ENCODE results near the gene ASGR1.
A peak's percentile ranks its signal among the peaks of the same experiment; 100 is the strongest.
"Not testable (repeated sequence)": the region's sequence is repeated elsewhere in the genome, so short reads cannot be mapped to it uniquely, and the experiment has no call there.

ASGR1 gene

DNA sequence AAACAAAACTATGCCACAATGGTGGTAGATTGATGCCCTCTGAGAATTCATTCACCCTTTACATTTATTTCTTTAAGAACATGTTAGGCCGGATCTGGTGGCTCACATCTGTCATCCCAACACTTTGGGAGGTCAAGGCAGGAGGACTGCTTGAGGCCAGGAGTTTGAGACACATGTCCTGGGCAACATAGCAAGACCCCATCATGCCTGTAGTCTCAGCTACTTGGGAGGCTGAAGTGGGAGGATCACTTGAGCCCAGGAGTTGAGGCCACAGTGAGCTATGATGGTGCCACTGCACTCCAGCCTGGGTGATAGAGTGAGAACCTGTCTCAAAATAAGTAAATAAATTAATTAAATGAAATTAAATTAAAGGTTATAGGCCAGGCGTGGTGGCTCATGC is 2.9 kb upstream of the ASGR1 start:
- not testable (repeated sequence) for H3K9ac ChIP-seq (ENCODE audit: low read length); H3K36me3 ChIP-seq (ENCODE audit: insufficient read depth, low read length); H3K4me3 ChIP-seq (ENCODE audit: low read depth in 1 of 2, low read length in 2 of 2); H3K27ac ChIP-seq (ENCODE audit: low read depth, low read length); H3K9me3 ChIP-seq (ENCODE audit: low read length); H3K4me1 ChIP-seq (ENCODE audit: insufficient read depth, low read length)
- peaks cover 6 to 15% of the 10 kb centered on the region in 2 donors for H3K27me3 ChIP-seq (ENCODE audit: control insufficient read depth in 1 of 2, insufficient read depth in 2 of 2, low read length in 2 of 2)

DNA sequence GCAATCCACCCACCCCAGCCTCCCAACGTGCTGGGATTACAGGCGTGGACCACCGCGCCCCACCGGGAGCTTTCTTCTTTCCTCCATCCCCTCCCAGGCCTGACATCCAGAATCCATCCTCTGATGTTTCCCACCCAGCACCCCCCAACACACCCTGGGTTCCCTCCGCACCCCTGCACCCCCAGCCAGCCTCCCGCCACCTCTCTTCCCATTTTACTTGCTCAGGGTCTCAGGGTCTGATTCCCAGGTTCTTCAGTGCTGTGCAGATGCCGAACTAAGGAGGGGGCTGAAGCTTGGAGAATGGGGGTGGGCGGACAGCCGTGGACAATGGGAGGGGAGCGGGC is 225 bp downstream of the ASGR1 start:
- peaks cover 19 to 34% of the 10 kb centered on the region in 2 donors for H3K27me3 ChIP-seq (ENCODE audit: control insufficient read depth in 1 of 2, insufficient read depth in 2 of 2, low read length in 2 of 2)
- H3K36me3 ChIP-seq (ENCODE audit: insufficient read depth, low read length): no peaks in the 10 kb centered on the region
- H3K4me3 ChIP-seq (ENCODE audit: low read depth in 1 of 2, low read length in 2 of 2): no peak overlapping the region
- H3K4me1 ChIP-seq (ENCODE audit: insufficient read depth, low read length): peaks cover 15% of the 10 kb centered on the region
- H3K27ac ChIP-seq (ENCODE audit: low read depth, low read length): no peak overlapping the region
- H3K9me3 ChIP-seq (ENCODE audit: low read length): no peaks in the 10 kb centered on the region
- H3K9ac ChIP-seq (ENCODE audit: low read length): no peak overlapping the region

DNA sequence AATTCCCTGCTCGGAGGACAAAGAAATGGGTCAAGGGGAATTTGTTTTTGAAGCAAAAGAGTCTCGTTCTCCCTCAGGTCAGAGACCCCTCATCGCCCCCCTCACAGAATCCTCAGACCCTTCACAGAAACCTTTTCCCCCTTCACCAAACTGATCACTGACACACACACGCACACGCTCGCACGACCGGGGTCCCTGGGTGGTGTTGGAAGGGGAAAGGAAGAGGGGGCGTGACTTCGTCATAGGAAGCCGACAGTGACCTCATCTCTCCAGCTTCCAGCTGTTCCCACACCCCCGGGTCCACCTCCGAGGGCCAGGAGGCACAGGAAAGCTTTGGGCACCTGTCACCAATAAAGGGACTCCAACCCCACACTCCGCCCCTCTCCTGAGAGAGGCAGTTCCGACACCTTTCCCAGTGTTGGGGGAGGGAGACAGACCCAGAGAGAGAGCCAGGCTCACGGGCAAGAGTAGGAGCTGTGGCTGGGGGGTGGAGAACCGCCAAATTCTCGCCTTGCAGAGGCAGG is 1.2 kb downstream of the ASGR1 start:
- no peaks in the 10 kb centered on the region for H3K36me3 ChIP-seq (ENCODE audit: insufficient read depth, low read length)
- no peaks in the 10 kb centered on the region for H3K9me3 ChIP-seq (ENCODE audit: low read length)
- peaks cover 15% of the 10 kb centered on the region for H3K4me1 ChIP-seq (ENCODE audit: insufficient read depth, low read length)
- no peak overlapping the region for H3K27ac ChIP-seq (ENCODE audit: low read depth, low read length)
- H3K9ac ChIP-seq (ENCODE audit: low read length): no peak overlapping the region
- H3K27me3 ChIP-seq (ENCODE audit: control insufficient read depth in 1 of 2, insufficient read depth in 2 of 2, low read length in 2 of 2): peaks cover 19 to 41% of the 10 kb centered on the region in 2 donors
- H3K4me3 ChIP-seq (ENCODE audit: low read depth in 1 of 2, low read length in 2 of 2): peak overlapping the region; percentile 2 to 52

DNA sequence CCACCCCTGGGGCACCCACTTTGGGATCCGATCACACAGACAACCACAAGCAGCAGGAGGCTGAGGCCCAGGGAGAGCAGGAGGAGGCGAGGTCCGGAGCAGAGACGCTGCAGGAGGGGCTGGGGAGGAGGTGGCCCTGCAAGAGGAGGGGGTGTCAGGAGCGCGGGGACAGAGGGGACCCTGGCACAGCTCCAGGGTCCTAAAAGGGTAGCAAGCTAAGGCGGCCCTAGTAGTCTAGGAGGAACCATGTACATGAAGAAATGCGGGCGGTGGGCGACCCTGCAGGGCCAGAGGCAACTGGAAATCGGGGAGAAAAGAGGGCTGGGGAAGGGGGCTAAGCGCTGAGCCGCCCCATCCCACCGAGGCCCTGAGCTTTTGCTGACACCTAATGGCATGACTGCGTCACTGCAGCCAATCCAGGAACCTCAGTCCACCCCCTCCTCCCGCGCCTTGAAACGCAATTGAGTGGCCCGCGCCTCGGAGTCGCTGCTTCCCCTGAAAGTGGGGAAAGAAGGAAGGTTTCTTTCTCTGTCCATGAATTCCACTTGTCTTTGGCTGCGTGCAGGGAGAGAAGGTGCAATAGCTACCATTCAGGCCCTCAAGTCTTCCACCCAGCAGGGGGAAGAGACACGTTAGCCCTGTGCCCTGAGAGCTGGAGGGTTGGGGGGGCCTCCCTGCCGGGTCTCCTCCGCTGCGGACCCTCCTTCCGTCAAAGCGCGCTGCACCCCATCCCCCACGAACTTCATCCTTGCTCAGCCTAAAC is 1.8 kb downstream of the ASGR1 start:
- Histone ChIP-seq H3K9me3 (ENCODE audit: low read length) (no peaks in the 10 kb centered on the region), H3K27me3 (ENCODE audit: control insufficient read depth in 1 of 2, insufficient read depth in 2 of 2, low read length in 2 of 2) (peaks cover 19 to 41% of the 10 kb centered on the region in 2 donors), H3K9ac (ENCODE audit: low read length) (no peak overlapping the region), H3K36me3 (ENCODE audit: insufficient read depth, low read length) (no peaks in the 10 kb centered on the region), H3K4me3 (ENCODE audit: low read depth in 1 of 2, low read length in 2 of 2) (peak overlapping the region; percentile 2 to 52), H3K27ac (ENCODE audit: low read depth, low read length) (no peak overlapping the region), H3K4me1 (ENCODE audit: insufficient read depth, low read length) (peaks cover 15% of the 10 kb centered on the region)

DNA sequence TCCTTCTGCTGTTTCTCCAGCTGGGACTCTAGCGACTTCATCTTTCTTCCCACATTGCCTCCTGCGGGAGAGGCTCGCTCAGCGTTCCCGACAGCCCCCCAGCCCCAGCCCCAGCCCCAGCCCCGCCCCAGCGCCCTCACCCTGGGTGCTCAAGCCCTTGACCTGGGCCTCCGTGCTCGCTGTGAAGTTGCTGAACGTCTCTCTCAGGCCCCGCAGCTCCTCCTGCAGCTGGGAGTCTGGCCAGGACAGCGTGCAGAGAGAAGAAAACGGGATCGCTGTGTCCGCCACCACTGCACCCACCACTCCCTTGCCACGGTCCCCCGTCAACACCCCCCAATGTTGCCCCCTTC is 2.4 kb downstream of the ASGR1 start:
- Histone ChIP-seq H3K36me3 (ENCODE audit: insufficient read depth, low read length) (no peaks in the 10 kb centered on the region), H3K9me3 (ENCODE audit: low read length) (no peaks in the 10 kb centered on the region), H3K4me3 (ENCODE audit: low read depth in 1 of 2, low read length in 2 of 2) (peak overlapping the region; percentile 2 to 52), H3K9ac (ENCODE audit: low read length) (no peak overlapping the region), H3K4me1 (ENCODE audit: insufficient read depth, low read length) (peaks cover 15% of the 10 kb centered on the region), H3K27ac (ENCODE audit: low read depth, low read length) (no peak overlapping the region), H3K27me3 (ENCODE audit: control insufficient read depth in 1 of 2, insufficient read depth in 2 of 2, low read length in 2 of 2) (peaks cover 19 to 41% of the 10 kb centered on the region in 2 donors)

DNA sequence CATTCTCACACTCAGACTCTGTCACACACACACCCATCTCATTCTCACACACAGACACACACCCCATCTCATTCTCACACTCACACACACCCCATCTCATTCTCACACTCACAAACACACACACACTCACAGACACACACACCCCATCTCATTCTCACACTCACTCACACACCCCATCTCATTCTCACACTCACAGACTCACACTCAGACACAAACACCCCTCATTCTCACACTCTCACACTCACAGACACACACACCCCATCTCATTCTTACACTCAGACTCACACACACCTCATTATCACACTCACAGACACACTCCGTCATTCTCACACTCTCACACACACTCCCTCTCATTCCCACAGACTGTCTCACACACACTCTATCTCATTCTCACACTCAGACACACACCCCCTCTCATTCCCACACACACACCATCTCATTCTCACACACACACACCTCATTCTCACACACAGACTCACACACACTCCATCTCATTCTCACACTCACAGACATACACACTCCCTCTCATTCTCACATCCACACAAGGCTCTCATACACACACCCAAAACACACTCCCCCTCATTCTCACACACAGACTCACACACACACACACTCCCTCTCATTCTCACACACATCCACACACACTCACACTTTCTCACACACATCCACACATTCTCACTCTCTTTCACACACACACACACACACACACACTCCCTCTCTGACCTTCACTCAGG is 2.9 kb downstream of the ASGR1 start:
- no peak overlapping the region for H3K4me3 ChIP-seq (ENCODE audit: low read depth in 1 of 2, low read length in 2 of 2)

DNA sequence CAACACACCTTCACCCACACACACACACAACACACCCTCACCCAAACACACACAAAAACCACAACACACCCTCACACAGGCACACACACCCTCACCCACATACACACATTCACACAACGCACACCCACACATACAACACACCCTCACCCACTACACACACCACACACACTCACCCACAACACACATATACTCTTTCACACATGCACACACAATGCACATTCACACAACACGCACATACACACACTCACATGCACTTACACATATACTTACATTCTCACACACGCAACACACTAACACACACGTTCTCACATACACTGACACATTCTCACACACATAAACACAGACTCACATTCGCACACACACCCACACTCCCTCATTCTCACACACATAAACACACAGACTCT is 3.8 kb downstream of the ASGR1 start:
- H3K4me3 ChIP-seq (ENCODE audit: low read depth in 1 of 2, low read length in 2 of 2): no peak overlapping the region
- H3K9ac ChIP-seq (ENCODE audit: low read length): no peak overlapping the region
- H3K27me3 ChIP-seq (ENCODE audit: control insufficient read depth in 1 of 2, insufficient read depth in 2 of 2, low read length in 2 of 2): peaks cover 19 to 41% of the 10 kb centered on the region in 2 donors
- peaks cover 15% of the 10 kb centered on the region for H3K4me1 ChIP-seq (ENCODE audit: insufficient read depth, low read length)
- no peak overlapping the region for H3K27ac ChIP-seq (ENCODE audit: low read depth, low read length)
- H3K9me3 ChIP-seq (ENCODE audit: low read length): no peaks in the 10 kb centered on the region
- H3K36me3 ChIP-seq (ENCODE audit: insufficient read depth, low read length): no peaks in the 10 kb centered on the region

More for the DNA sequence above, 2.9 kb downstream of the ASGR1 start:
- Histone ChIP-seq H3K9me3 (ENCODE audit: low read length) (no peaks in the 10 kb centered on the region), H3K9ac (ENCODE audit: low read length) (no peak overlapping the region), H3K27me3 (ENCODE audit: control insufficient read depth in 1 of 2, insufficient read depth in 2 of 2, low read length in 2 of 2) (peaks cover 19 to 41% of the 10 kb centered on the region in 2 donors), H3K4me1 (ENCODE audit: insufficient read depth, low read length) (peaks cover 15% of the 10 kb centered on the region), H3K27ac (ENCODE audit: low read depth, low read length) (no peak overlapping the region), H3K36me3 (ENCODE audit: insufficient read depth, low read length) (no peaks in the 10 kb centered on the region)

DNA sequence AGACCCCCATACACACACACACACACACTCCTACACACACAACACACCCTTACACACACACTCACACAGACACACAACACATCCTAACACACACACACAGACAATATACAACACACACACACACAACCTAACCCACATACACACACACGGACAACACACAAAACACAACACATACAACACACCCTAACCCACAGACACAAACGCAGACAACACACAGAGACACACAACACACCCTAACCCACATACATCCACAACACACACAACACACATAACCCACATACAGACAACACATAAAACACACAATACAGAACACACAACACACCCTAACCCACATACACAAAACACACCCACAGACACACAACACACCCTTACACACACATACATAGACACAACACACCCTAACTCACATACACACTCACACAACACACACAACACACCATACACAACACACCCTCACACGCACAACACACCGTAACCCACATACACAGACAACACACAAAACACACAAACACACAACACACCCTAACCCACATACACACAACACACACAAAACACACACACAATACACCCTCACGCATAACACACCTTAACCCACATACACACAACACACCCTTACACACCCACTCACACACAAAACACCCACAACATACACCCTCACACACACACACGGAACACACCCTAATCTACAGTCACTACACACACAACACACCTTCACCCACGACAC is 4.4 kb downstream of the ASGR1 start:
- Histone ChIP-seq H3K36me3 (ENCODE audit: insufficient read depth, low read length) (no peaks in the 10 kb centered on the region), H3K9ac (ENCODE audit: low read length) (no peak overlapping the region), H3K27me3 (ENCODE audit: control insufficient read depth in 1 of 2, insufficient read depth in 2 of 2, low read length in 2 of 2) (peaks cover 19 to 41% of the 10 kb centered on the region in 2 donors), H3K4me1 (ENCODE audit: insufficient read depth, low read length) (peaks cover 15% of the 10 kb centered on the region), H3K9me3 (ENCODE audit: low read length) (no peaks in the 10 kb centered on the region), H3K4me3 (ENCODE audit: low read depth in 1 of 2, low read length in 2 of 2) (no peak overlapping the region), H3K27ac (ENCODE audit: low read depth, low read length) (no peak overlapping the region)

DNA sequence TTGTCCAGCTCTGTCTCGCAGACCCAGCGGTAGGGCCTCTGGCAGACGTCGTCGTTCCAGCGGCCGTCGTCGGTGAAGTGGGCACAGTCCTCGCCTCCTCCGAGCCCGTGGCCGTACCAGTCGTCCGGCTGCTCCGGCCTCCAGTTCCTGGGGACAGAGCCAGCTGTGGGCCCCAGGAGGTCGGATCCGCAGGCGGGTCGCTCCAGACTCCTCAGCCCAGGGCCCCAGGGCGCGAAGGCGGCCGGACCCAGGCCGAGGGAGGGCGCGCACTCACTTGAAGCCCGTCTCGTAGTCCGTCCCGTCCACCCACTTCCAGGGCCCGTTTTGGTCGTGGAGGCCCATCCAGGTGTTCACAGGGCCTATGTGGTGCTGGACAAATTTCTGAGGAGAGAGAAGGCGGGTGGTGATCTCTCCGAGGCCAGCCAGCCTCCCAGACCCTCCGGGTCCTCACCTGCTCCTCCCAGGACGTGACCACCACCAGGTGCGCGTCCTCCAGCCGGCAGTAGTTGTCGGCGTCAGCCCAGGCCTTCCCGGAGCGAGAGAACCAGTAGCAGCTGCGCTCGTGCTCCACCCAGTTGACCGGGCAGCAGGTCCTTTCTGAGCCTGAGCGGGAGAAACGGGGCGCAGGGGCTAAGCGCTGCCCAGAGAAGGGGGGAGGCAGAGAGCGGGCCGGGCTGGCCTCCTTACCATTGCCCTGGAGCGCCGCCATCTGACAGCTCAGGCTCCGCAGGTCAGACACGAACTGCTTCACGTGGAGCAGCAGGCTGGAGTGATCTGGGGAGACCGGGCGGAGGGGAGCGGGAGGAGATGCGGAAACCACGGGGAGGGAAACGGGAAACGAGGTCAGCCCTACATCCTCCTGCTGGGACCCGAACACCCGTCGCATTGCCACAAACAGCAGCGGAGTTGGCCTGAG is 5.2 kb downstream of the ASGR1 start:
- Histone ChIP-seq H3K9ac (ENCODE audit: low read length) (no peak overlapping the region), H3K27me3 (ENCODE audit: control insufficient read depth in 1 of 2, insufficient read depth in 2 of 2, low read length in 2 of 2) (peaks cover 19 to 41% of the 10 kb centered on the region in 2 donors), H3K36me3 (ENCODE audit: insufficient read depth, low read length) (no peaks in the 10 kb centered on the region), H3K27ac (ENCODE audit: low read depth, low read length) (no peak overlapping the region), H3K9me3 (ENCODE audit: low read length) (no peaks in the 10 kb centered on the region), H3K4me1 (ENCODE audit: insufficient read depth, low read length) (peaks cover 15% of the 10 kb centered on the region), H3K4me3 (ENCODE audit: low read depth in 1 of 2, low read length in 2 of 2) (no peak overlapping the region)

DNA sequence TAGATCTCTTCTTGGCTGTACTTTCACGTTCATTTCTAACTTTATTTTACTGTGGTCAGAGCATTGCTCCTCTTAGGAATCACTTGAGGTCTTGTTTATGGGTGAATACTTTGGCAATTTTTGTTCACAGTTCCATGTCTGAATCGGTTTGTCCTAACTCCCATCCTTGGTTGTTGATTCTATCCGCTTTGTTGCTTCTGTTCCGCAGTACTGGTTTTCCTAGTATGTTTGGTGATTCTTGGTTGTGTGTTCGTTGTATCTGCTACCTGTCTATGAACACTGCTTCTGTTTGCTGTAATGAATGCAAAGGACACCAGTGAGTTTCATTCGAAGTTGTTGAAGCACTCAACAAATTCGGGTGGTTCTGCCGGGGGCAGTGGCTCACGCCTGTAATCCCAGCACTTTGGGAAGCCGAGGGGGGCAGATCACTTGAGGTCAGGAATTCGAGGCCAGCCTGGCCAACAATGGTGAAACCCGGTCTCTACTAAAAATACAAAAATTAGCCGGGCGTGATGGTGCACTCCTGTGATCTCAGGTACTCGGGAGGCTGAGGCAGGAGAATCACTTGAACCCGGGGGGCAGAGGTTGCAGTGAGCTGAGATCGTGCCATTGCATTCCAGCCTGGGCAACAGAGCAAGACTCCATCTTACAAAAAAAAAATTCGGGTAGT is 6.5 kb downstream of the ASGR1 start:
- not testable (repeated sequence) for H3K27ac ChIP-seq (ENCODE audit: low read depth, low read length); H3K36me3 ChIP-seq (ENCODE audit: insufficient read depth, low read length); H3K4me3 ChIP-seq (ENCODE audit: low read depth in 1 of 2, low read length in 2 of 2); H3K9me3 ChIP-seq (ENCODE audit: low read length); H3K9ac ChIP-seq (ENCODE audit: low read length)
- H3K27me3 ChIP-seq (ENCODE audit: control insufficient read depth in 1 of 2, insufficient read depth in 2 of 2, low read length in 2 of 2): peaks cover 14 to 31% of the 10 kb centered on the region in 2 donors
- peaks cover 11% of the 10 kb centered on the region for H3K4me1 ChIP-seq (ENCODE audit: insufficient read depth, low read length)
